ENCODE results near the gene NDUFC1.

DNA sequence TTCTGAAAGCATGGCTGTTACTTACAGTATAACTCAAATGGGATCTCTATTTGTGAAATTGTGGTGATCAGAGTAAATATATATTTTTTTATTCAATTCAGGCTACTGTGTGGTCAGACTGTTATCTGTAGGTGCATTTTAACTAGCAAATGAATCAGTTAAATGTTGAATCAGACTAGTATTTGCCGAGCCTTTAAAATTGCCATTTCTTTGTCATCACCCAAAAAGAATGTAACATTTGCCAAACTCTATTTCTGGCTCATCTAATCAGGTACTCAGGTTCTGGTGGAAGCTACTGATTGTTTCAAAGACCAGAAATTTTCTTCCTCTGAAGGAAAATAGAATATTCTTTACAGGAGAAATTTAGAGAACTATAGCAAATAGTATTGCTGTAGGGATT, 2.7 kb downstream of the NDUFC1 start:
- TF ChIP-seq POLR2A (IDR thresholded peaks at IDR 0.05): no peak
- TF ChIP-seq, protein P1, sequence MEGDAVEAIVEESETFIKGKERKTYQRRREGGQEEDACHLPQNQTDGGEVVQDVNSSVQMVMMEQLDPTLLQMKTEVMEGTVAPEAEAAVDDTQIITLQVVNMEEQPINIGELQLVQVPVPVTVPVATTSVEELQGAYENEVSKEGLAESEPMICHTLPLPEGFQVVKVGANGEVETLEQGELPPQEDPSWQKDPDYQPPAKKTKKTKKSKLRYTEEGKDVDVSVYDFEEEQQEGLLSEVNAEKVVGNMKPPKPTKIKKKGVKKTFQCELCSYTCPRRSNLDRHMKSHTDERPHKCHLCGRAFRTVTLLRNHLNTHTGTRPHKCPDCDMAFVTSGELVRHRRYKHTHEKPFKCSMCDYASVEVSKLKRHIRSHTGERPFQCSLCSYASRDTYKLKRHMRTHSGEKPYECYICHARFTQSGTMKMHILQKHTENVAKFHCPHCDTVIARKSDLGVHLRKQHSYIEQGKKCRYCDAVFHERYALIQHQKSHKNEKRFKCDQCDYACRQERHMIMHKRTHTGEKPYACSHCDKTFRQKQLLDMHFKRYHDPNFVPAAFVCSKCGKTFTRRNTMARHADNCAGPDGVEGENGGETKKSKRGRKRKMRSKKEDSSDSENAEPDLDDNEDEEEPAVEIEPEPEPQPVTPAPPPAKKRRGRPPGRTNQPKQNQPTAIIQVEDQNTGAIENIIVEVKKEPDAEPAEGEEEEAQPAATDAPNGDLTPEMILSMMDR (IDR thresholded peaks at IDR 0.05): no peak

All from transverse colon (tissue), 3 donors.